ENCODE data around the gene USH1G. TPM values are rescaled to one million over a fixed set of nuclear protein-coding genes. Genes with fewer than 3 reads are reported as not detected.

USH1G gene
- total and polyA plus RNA-seq, 2 of the 13 experiments (the other 11 are each of a cell fraction or from before 2014, with no cell fraction given) = 0.04 TPM; not detected in 1

DNA sequence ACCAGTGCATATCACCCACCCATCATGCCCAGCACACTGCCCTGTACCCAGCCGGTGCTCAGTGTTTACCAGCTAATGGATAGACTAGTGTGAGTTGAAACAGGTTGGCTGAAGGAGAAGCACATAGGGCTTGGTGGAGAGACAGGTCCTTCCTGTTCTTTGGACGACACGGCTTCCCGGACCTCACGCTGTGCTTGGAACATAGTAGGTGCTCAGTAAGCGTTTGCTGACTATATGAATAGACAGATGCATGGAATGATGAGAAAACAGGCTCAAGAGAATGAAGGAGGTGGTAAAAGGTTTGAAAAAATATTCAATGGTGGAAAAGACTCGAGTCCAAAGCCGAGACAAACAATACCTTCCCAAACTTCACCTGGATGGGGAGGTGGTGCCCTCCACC, 22.8 kb downstream of the USH1G start:
- Histone ChIP-seq H3K36me3 (replicated peaks in 1 of 2; ENCODE audit: control insufficient read depth in 1 of 2, insufficient read depth in 2 of 2, low read length in 2 of 2) (no peaks in the 10 kb centered on the region), H3K79me2 (ENCODE audit: insufficient read depth, low read length) (no peaks in the 10 kb centered on the region), H2AFZ (ENCODE audit: low read length) (no peak overlapping the region), H3K9ac (ENCODE audit: insufficient read depth, low read depth, low read length) (no peak overlapping the region), H3K4me2 (ENCODE audit: low read depth, low read length) (no peak overlapping the region), H4K20me1 (ENCODE audit: insufficient read depth, low read length) (no peaks in the 10 kb centered on the region), H3K27me3 (ENCODE audit: control insufficient read depth in 1 of 2, insufficient read depth in 2 of 2, low read length in 2 of 2) (peaks cover 14 to 66% of the 10 kb centered on the region in 2 experiments), H3K9me3 (ENCODE audit: low read length) (no peaks in the 10 kb centered on the region), H3K4me3 (replicated peaks in 1 of 3; ENCODE audit: insufficient read depth in 1 of 3, low read depth in 2 of 3, low read length in 3 of 3) (no peak overlapping the region), H3K4me1 (ENCODE audit: insufficient read depth, low read length) (no peaks in the 10 kb centered on the region), H3K27ac (ENCODE audit: extremely low read length, insufficient read depth, low read length) (no peak overlapping the region)
- no peak for DNase-seq (ENCODE audit: low spot score)
- ChIA-PET POLR2A (interaction anchor here (1.2 kb wide), 1 partner anchor 126 kb away, joined by 5 read pairs; no protein-coding TSS in a partner anchor), CTCF (ENCODE audit: low intra/inter-chr PET ratio, low total read pairs) (no interaction called here)
- in situ Hi-C loops (cut with HindIII; ENCODE audit: extremely low pct_ligation_motif_present, low pct_unique_long_range_greater_than_20kb) (no loop called here), intact Hi-C loops (cut with micrococcal nuclease; ENCODE audit: unreplicated experiment) (no loop called here)
- no TSS peak for BruUV-seq (replicated peaks)
- no peak for TF ChIP-seq HOMEZ (CRISPR knock-in tag; IDR thresholded peaks at IDR 0.05; ENCODE audit: low read depth)
- TF ChIP-seq, protein P1, sequence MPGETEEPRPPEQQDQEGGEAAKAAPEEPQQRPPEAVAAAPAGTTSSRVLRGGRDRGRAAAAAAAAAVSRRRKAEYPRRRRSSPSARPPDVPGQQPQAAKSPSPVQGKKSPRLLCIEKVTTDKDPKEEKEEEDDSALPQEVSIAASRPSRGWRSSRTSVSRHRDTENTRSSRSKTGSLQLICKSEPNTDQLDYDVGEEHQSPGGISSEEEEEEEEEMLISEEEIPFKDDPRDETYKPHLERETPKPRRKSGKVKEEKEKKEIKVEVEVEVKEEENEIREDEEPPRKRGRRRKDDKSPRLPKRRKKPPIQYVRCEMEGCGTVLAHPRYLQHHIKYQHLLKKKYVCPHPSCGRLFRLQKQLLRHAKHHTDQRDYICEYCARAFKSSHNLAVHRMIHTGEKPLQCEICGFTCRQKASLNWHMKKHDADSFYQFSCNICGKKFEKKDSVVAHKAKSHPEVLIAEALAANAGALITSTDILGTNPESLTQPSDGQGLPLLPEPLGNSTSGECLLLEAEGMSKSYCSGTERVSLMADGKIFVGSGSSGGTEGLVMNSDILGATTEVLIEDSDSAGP (CRISPR knock-in tag; IDR thresholded peaks at IDR 0.05; ENCODE audit: borderline replicate concordance) = no peak
- TF ChIP-seq HMGA1 (CRISPR knock-in tag; conservative IDR thresholded peaks at IDR 0.05) = no peak
- TF ChIP-seq HOXA7 (CRISPR knock-in tag; IDR thresholded peaks at IDR 0.05) = no peak
- no peak for TF ChIP-seq ATF7 (IDR thresholded peaks at IDR 0.05)
- TF ChIP-seq ATF7 (CRISPR knock-in tag; IDR thresholded peaks at IDR 0.05) = no peak
- no peak for TF ChIP-seq ZKSCAN1 (IDR thresholded peaks at IDR 0.05; ENCODE audit: low read length)
- ATAC-seq = no peak
- WGBS (ENCODE audit: low lambda C conversion rate) = 1% methylated on average over 8 of the region's 8 CpGs
- FAIRE-seq = no peak

Data from HepG2 (cell line).